K562 (cell line): ENCODE results near the gene SH3BGRL3. TPM values are rescaled to one million over a fixed set of nuclear protein-coding genes. Genes with fewer than 3 reads are reported as not detected.

Source experiments
- GTF3C2 ChIP-seq: IDR thresholded peaks from 3 replicates; pipeline ENCODE4 v1.6.1; 2011; ENCODE audit warnings: borderline replicate concordance, mild to moderate bottlenecking, moderate library complexity; ENCODE audit not compliant: insufficient read length; ENCODE audit errors: extremely low read depth
- HEY1 ChIP-seq: fragments of 250-450 bp; sonication (Bioruptor Pico); IDR thresholded peaks from 2 replicates; pipeline ENCODE4 v1.5.0; 2020; ENCODE audit warnings: mild to moderate bottlenecking, moderate library complexity, borderline replicate concordance
- ID3 ChIP-seq, 2 experiments: fragments of 250-450 bp in 1 of 2; fragments of 450-650 bp in 1 of 2; sonication (Bioruptor Pico) in 1 of 2; IDR thresholded peaks; 2 replicates each; pipeline versions ENCODE4 v1.6.1 to v1.8.0; 2016 to 2021; ENCODE audit warnings: mild to moderate bottlenecking in 2 of 2, moderate library complexity in 2 of 2, missing compliant biosample characterization in 1 of 2, missing genetic modification characterization in 1 of 2
- MAX ChIP-seq: sonication (generic); formaldehyde crosslinking; IDR thresholded peaks from 2 replicates; pipeline ENCODE4 v1.9.0; 2022; ENCODE audit warnings: mild to moderate bottlenecking, missing genetic modification reagents
- NFE2L1 ChIP-seq: fragments of 450-650 bp; IDR thresholded peaks from 2 replicates; pipeline ENCODE4 v1.6.1; 2016; ENCODE audit warnings: missing genetic modification characterization, low read depth, mild to moderate bottlenecking, missing compliant biosample characterization, moderate library complexity, borderline replicate concordance
- NR2F6 ChIP-seq: fragments of 450-650 bp; formaldehyde crosslinking; IDR thresholded peaks from 2 replicates; pipeline ENCODE4 v1.4.0; 2020; ENCODE audit warnings: mild to moderate bottlenecking
- ZBTB5 ChIP-seq: fragments of 450-650 bp; IDR thresholded peaks from 2 replicates; pipeline ENCODE4 v1.6.1; 2017; ENCODE audit warnings: antibody characterized with exemption
- polyA plus RNA-seq, 8 experiments: library from polyadenylated mRNA; depleted of rRNA in 4 of 8; stranded (reverse) in 5 of 8; unstranded in 3 of 8; fragments of >200 nt; fragmentation: Nextera tagmentation in 2 of 8; fragmentation: Illumina TruSeq in 1 of 8; extraction: Ambion mirVana in 2 of 8; extraction: Trizol in 1 of 8; gene quantifications; 2 replicates each; pipeline versions ENCODE4 v1.2.1 to v1.2.3, GENCODE V29; 2011 to 2014; ENCODE audit warnings: inconsistent platforms in 1 of 8, missing spikeins in 1 of 8
- total RNA-seq, 7 experiments: library from RNA; depleted of rRNA in 6 of 7; stranded (reverse); fragments of >200 nt in 6 of 7; fragmentation: Illumina TruSeq in 2 of 7; extraction: Trizol in 2 of 7; gene quantifications; 2 replicates each; pipeline versions ENCODE4 v1.2.1 to v1.2.3, GENCODE V29; 2011 to 2021; ENCODE audit warnings: low replicate concordance in 1 of 7
- TF ChIP-seq, protein P1 (sequence below): fragments of 250-450 bp; sonication (Bioruptor Pico); IDR thresholded peaks from 2 replicates; pipeline ENCODE4 v1.5.0; 2021
- TF ChIP-seq, protein P2 (sequence below): fragments of 450-650 bp; IDR thresholded peaks from 2 replicates; pipeline ENCODE4 v1.6.1; 2016; ENCODE audit warnings: low read depth, mild to moderate bottlenecking, moderate library complexity
- TF ChIP-seq, protein P3 (sequence below): fragments of 250-450 bp; sonication (Bioruptor Pico); IDR thresholded peaks from 2 replicates; pipeline ENCODE4 v1.4.0; 2020; ENCODE audit warnings: mild to moderate bottlenecking, moderate library complexity
- TF ChIP-seq, protein P4 (sequence below): sonication (generic); formaldehyde crosslinking; IDR thresholded peaks from 2 replicates; pipeline ENCODE4 v1.8.1; 2023; ENCODE audit warnings: mild to moderate bottlenecking, missing genetic modification reagents

SH3BGRL3 gene
- total and polyA plus RNA-seq, 9 of the 15 experiments (the other 6 are each of a cell fraction or from before 2014, with no cell fraction given) = 30.3 to 140 (median 54.2) TPM

GRCh38 chr1:26279456-26280332, at the start of gene SH3BGRL3 (continued):
- TF ChIP-seq ID3 (CRISPR knock-in tag; IDR thresholded peaks at IDR 0.05) = no peak
- TF ChIP-seq ID3 (tag; IDR thresholded peaks at IDR 0.05) = 0 out of 2 replicates have a peak, but pooled peaks have one; percentile 56
- no peak for TF ChIP-seq NR2F6 (CRISPR knock-in tag)
- TF ChIP-seq ZBTB5 = no peak
- TF ChIP-seq NFE2L1 (tag) = no peak
- TF ChIP-seq, protein P1, sequence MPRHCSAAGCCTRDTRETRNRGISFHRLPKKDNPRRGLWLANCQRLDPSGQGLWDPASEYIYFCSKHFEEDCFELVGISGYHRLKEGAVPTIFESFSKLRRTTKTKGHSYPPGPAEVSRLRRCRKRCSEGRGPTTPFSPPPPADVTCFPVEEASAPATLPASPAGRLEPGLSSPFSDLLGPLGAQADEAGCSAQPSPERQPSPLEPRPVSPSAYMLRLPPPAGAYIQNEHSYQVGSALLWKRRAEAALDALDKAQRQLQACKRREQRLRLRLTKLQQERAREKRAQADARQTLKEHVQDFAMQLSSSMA (CRISPR knock-in tag) = peak; percentile 90; the same call in 1 of the 2 replicates
- TF ChIP-seq GTF3C2 = peak; percentile 14
- TF ChIP-seq MAX = peak; percentile 91
- TF ChIP-seq, protein P2, sequence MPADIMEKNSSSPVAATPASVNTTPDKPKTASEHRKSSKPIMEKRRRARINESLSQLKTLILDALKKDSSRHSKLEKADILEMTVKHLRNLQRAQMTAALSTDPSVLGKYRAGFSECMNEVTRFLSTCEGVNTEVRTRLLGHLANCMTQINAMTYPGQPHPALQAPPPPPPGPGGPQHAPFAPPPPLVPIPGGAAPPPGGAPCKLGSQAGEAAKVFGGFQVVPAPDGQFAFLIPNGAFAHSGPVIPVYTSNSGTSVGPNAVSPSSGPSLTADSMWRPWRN = no peak
- TF ChIP-seq, protein P3, sequence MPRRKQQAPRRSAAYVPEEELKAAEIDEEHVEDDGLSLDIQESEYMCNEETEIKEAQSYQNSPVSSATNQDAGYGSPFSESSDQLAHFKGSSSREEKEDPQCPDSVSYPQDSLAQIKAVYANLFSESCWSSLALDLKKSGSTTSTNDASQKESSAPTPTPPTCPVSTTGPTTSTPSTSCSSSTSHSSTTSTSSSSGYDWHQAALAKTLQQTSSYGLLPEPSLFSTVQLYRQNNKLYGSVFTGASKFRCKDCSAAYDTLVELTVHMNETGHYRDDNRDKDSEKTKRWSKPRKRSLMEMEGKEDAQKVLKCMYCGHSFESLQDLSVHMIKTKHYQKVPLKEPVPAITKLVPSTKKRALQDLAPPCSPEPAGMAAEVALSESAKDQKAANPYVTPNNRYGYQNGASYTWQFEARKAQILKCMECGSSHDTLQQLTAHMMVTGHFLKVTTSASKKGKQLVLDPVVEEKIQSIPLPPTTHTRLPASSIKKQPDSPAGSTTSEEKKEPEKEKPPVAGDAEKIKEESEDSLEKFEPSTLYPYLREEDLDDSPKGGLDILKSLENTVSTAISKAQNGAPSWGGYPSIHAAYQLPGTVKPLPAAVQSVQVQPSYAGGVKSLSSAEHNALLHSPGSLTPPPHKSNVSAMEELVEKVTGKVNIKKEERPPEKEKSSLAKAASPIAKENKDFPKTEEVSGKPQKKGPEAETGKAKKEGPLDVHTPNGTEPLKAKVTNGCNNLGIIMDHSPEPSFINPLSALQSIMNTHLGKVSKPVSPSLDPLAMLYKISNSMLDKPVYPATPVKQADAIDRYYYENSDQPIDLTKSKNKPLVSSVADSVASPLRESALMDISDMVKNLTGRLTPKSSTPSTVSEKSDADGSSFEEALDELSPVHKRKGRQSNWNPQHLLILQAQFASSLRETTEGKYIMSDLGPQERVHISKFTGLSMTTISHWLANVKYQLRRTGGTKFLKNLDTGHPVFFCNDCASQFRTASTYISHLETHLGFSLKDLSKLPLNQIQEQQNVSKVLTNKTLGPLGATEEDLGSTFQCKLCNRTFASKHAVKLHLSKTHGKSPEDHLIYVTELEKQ = no peak
- TF ChIP-seq, protein P4, sequence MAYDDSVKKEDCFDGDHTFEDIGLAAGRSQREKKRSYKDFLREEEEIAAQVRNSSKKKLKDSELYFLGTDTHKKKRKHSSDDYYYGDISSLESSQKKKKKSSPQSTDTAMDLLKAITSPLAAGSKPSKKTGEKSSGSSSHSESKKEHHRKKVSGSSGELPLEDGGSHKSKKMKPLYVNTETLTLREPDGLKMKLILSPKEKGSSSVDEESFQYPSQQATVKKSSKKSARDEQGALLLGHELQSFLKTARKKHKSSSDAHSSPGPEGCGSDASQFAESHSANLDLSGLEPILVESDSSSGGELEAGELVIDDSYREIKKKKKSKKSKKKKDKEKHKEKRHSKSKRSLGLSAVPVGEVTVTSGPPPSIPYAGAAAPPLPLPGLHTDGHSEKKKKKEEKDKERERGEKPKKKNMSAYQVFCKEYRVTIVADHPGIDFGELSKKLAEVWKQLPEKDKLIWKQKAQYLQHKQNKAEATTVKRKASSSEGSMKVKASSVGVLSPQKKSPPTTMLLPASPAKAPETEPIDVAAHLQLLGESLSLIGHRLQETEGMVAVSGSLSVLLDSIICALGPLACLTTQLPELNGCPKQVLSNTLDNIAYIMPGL (CRISPR knock-in tag) = peak; percentile 73; the same call in 1 of the 2 replicates
- 0 out of 2 replicates have a peak, but pooled peaks have one; percentile 36 for TF ChIP-seq HEY1 (CRISPR knock-in tag)
